Fibroblast of peridontal ligament (primary cell): ENCODE measurements around the gene TMEM170A.

Experiments used
- DNase-seq: peaks from one replicate; pipeline ENCODE4 v3.0.0-alpha.2; 2010; ENCODE audit errors: extremely low read depth

Gene TMEM170A

DNA sequence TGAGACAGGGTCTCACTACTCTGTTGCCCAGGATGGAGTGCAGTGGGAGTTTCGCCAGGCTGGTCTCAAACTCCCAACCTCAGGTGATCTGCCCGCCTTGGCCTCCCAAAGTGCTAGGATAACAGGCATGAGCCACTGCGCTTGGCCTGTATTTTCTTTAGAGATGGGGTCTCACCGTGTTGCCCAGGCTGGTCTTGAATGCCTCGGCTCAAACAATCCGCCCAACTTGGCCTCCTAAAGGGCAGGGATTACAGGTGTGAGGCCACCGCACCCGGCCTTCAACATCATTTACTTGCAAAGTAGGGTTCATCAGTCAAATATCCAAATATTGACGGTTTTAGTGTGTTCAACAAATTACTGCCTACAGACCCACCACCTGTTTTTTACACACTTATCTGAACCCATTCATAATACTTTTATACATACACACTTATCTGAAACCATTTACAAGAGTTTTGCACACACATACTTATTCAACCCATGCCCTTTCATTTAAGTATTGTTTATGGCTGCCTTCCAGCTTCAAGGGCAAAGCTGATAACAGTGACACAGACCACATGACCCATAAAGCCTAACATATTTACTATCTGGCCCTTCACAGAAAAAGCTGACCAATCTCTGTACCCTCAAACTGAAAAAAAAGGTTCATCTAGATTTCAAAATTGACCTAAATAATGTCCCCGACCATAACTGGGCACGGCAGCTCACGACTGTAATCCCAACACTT, 11.9 kb downstream of the TMEM170A start:
- DNase-seq, result no peak

DNA sequence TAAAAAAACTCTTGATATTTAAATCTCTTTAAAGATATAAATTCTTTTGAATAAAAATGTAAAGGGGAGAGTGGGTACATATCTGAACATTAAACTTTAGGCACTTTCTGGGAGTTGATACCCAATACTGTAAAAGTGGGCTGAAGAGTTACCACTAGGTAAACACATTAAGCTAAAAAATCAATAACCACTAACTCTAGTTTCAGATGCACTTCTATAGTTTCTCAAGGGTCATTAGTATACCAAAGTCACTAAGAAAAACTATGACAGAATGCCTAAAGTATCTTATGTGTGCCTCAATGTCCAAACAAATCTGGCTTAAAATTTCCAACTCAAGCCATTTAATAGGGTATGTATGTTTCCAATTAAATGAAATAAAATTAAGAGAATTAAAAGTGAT, 18.1 kb downstream of the TMEM170A start:
- DNase-seq, result no peak

DNA sequence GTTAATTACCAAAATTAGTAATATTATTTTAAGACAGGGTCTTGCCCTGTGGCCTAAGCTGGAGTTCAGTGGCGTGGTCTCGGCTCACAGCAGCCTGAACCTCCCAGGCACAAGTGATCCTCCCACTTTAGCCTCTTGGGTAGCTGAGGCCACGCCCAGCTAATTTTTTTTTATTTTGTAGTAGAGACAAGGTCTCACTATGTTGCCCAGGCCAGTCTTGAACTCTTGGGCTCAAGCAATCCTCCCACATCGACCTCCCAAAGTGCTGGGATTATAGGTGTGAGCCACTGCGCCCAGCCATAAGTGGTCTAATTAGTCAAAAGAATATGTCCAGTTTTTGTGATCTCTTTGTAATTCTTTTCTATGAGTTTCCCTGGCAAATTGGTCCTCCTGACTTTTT, 19.2 kb downstream of the TMEM170A start:
- no peak for DNase-seq

DNA sequence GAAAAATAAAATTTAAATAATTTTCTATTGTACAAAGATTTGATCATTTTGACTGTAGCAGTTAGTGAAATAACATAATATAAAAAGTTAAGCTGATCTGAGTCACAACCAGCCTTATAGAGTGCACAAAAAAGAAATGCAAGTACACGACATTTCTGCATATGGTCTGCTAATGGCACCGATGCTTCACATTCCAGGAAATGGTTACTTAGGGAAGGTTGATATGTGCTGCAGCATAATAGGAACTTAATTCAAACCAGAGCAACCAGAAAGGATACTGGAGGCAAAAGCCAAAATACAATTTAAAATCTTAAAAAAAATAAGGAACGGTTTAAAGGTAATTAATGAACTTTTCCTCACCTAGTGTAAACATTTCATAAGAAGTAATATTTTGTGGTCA, 21.2 kb downstream of the TMEM170A start:
- peak; percentile 76 for DNase-seq

DNA sequence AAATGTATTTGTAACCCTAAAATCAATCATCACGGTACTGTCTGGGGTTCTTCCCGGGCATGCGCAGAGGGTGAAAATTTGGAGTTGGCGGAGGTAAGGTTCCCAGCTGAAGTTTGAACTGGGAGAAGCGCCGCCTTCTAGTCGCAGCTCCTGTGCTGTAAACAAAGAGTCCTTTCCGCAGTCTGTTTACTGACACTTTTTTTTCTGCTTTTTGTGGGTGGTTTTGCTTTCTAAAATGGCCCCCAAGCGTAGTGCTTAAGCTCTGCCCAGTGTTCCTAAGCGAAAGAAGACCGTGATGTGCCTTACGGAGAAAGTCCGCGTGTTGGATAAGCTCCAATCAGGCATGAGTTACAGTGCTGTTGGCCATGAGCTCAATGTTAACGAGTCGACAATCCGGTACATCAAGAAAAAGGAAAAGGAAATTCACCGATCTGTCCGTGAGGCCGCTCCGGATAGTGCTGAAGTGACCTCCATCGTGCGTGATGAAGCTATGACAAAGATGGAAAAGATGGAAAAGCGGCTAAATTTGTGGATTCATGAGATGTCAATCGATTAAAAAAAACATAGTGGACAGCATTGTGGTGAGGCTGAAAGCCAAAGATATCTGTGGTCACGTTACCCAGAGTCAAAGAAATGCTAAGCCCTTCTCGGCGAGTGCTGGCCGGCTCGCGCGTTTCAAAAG, 30.6 kb downstream of the TMEM170A start:
- peak; percentile 96 for DNase-seq

DNA sequence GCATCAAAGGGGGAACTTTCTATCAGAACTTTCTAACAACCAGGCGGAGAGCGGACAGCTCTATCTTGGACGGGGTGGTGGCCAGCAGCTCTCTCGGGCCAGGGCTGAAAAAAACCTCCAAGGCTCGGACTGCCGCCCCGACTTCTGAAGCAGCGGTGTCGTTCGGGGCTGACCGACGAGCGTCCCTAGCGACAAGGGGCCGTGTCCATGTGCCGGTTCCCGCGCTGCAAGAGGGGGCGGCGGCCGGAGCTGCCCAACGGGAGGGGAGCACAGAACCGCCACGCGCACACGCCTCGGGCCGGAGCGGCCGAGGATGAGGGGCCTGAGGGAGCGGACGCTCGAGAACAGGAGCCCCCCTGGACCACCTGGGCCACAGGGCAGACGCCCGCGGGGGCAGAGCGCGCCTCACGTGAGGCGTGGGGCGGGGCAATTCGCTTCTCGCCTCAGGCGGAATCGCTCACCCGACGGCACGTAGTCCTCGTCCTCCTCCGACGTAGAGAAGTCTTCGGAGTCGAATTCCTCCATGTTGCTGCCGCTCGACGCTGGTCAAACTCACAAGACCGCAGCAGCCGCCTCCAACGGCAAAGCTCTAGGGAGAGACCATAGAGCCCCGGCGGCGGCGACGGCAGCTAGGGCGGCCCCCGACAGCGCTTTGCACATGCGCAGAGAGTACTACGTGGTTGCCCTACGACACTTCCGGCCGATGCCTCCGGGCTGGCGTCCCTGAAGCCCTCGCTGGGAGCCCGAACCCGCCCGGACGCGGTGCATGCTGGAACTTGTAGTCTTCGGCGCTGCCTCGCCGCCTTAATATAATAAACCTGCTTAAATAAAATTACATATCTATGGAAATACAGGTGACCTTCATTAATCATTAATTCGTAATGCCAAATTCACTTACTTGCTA, 31.4 kb downstream of the TMEM170A start, which contains the start of gene CFDP1:
CFDP1 (minus strand) TSS at position 676 of the 904 bp plus-strand sequence; CDS start at position 525, 151 bp downstream.
- DNase-seq, result peak; percentile 92

DNA sequence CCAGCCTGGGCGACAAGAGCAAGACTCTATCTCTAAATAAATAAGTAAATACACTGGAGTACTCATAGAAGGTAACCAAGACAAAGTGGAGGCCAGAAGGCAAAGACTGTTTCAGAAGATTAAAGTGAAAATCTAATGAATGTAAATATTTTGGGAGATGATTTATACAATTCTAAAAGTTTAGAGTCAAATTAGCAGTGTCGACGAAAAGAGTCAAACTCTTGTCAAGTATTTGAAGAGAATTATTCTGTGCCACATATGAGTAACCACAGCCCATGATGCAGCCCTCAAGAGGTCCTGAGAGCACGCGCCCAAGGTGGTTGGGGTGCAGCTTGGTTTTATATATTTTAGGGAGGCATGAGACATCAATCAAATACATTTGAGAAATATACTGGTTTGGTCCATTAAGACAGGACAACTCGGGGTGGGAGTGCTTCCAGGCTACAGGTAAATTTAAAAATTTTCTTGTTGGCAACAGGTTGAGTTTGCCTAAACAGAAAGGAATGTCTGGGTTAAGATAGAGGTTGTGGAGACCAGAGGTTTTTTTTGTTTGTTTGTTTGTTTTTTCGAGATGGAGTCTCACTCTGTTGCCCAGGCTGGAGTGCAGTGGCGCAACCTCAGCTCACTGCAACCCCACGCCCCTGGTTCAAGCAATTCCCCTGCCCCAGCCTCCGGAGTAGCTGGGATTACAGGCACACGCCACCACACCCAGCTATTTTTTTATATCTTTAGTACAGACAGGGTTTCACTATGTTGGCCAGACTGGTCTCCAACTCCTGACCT, 34.7 kb downstream of the TMEM170A start:
- DNase-seq, result no peak

DNA sequence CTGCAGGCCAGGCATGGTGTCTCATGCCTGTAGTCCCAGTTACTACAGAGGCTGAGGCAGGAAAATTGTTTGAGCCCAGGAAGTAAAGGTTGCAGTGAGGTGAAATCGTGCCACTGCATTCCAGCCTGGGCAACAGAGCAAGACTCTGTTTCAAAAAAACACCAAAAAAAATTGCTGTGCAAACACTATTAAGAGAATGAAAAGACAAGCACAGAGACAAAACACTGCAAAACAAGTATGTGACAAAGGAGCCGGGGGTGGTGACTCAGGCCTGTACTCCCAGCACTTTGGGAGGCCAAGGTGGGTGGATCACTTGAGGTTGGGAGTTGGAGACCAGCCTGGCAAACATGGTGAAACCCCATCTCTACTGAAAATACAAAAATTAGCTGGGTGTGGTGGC, 38.0 kb downstream of the TMEM170A start:
- peak; percentile 6 for DNase-seq

DNA sequence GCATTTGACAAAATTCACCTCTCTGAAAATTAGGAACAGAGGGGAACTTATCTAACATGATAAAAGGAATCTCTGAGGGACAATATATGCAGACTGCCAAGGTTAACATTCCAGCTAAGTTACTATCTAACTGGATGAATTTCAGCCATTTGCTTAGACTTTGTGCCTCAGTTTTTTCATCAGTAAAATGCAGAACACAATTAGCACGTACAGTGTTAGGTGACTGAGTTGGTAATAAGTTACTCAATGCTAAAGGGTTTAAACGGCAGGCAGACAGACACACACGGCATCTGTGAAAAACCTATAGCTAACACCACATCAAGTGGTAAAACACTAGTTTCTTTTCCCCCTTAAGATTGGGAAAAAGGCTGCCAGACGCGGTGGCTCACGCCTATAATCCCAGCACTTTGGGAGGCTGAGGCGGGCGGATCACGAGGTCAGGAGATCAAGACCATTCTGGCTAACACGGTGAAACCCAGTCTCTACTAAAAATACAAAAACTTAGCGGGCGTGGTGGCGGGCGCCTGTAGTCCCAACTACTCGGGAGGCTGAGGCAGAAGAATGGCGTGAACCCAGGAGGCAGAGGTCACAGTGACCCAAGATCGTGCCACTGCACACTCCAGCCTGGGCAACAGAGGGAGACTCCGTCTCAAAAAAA, 40.3 kb downstream of the TMEM170A start:
- DNase-seq, result peak; percentile 7

DNA sequence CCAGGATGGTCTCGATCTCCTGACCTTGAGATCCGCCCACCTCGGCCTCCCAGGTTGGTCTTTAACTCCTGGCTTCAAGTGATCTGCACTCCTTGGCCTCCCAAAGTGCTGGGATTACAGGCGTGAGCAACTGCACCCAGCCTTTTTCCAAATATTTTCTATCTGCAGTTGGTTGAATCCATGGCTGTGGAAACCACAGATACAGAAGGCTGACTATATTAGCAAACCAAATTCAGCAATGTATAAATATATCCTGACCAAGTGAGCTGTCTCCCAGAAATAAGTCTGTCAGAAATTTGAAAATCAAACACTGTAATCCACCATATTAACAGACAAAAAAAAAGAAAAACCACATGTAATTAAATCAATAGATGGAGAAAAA, 40.8 kb downstream of the TMEM170A start:
- DNase-seq, result peak; percentile 8

DNA sequence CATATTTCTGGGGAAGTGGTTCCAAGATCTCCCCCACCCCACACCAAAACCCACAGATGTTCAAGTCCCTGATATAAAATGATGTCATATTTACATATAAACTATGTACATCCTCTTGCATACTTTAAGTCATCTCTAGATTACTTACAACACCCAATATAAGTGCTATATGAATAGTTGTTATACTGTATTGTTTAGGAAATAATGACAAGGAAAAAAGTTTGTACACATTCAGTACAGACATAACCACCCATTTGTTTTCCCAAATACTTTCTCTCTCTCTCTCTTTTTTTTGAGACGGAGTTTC, 42.7 kb downstream of the TMEM170A start:
- no peak for DNase-seq

DNA sequence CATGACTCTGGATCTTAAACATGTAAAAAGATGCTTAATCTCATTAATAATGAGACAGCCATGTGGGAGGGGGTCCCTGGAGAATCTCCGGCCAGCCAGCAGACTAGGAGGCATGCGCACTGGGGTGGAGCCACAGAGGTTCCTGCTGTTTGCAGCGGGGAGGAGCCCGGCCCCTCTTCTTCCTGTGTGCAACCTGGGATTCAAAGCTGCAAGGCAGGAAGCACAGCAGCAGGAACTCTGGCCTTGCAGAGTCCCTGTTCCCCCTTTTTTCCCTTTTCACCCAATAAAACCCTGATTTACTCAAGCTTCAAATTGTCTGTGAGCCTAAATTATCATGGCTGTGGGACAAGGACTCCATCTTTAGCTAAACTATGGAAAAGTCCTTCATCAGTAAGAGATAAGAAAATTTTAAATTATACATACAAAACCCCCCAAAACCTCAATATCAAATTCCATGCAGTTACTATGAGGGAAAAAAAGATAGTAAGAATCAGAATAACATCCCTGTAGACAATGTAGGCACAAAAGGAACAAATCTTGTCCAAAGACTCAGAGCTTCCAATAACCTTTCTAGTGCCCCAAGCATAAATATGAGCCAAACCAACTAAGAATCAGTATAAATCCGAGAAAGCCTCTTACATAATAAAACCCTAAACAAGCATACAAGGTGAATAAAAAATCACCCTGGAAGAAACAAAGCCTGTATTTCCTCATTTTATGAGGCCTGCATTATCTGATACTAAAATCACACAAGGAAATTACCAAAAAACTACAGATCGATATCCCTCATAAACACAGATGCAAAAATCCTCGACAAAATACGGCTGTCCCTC, 43.3 kb downstream of the TMEM170A start:
- DNase-seq, result peak; percentile 49

DNA sequence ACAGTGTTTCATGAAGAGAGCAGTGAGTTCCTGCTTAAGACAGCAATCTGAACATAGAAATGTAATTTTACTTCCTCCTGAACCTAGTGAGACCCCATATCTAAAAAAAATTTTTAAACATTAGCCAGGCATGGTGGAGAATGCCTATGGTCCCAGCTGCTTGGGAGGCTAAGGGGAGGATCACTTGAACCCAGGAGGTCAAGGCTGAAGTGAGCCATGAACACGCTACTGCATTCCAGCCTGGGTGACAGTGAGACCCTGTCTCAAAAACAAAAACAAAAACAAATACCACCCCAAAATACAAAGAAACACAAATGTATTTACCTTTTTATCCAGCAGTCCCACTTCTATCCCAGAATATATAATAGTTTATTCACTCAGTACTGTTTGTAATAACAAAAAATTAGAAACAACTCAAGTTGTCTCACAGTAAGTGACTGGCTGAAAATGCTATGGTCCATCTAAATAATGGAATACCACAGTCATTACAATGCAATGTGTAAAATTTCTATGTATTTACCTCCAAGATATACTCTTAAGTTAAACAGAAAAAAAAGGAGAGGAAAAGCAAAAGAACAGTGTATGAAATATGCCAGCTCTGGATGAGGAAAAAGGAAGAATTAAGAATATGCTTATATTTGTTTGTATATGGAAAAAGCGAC, 47.5 kb downstream of the TMEM170A start:
- DNase-seq, result peak; percentile 8

DNA sequence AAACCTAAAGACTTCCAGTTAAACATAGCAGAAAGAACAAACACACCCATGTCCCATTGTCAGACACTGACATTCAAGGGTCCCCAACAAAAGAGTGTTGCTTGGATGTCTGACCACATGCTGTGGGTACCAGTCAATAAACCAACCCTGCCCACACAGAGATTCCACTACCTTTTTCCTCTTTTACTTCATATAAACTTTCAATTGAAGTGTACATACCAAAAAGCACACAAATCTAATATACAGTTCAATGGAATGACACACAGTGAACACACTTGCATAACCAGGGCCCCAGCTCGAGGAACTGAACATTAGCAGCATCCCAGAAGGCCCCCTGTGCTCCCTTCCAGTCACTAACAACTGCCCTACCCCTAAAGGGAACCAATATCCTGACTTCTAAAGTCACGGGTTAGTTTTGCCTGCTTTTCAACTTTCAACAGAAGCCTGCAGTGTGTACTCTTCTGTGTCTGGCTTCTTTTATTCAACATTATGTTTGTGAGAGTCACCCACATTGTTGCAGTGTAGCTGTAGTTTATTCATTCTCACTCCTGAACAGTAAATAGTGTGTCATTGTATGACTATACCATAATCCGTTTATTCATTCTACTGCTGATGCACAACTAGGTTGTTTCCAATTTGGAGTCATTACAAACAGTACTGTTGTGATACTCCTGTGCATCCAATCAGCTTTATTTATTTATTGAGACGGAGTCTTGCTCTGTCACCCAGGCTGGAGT, 49.2 kb downstream of the TMEM170A start:
- DNase-seq, result peak; percentile 8

DNA sequence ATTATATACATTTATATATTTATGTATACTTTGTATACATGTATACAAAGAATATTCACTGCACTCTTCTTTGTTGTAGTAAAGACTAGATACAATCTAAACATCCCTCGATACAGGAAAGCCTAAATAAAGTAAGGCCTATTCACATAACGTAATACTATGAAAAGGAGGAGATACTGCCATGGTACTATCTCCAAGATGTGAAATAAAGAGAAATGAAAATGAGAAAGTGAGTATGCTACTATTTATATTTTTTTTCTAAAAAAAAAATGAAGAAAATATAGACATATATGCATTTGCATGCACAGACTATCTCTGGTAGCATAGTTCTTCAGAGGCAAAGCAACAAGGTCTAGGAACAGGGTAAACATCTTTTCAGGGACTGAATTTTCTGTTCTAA, 50.5 kb downstream of the TMEM170A start:
- no peak for DNase-seq

DNA sequence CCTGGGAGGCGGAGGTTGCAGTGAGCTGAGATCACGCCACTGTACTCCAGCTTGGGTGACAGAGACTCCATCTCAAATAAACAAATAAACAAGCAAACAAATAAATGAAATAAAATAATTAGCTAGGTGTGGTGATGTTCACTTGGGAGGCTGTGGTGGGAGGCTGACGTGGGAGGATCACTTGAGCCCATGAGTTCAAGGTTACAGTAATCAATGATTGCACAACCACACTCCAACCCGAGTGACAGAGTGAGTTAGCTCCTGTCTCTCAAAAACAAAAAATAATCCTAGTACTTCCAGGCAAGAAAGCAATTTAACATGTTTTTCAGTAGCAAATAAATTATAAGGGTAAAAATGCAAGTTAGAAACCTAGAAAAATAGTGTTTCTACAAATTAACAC, 57.5 kb downstream of the TMEM170A start:
- no peak for DNase-seq

DNA sequence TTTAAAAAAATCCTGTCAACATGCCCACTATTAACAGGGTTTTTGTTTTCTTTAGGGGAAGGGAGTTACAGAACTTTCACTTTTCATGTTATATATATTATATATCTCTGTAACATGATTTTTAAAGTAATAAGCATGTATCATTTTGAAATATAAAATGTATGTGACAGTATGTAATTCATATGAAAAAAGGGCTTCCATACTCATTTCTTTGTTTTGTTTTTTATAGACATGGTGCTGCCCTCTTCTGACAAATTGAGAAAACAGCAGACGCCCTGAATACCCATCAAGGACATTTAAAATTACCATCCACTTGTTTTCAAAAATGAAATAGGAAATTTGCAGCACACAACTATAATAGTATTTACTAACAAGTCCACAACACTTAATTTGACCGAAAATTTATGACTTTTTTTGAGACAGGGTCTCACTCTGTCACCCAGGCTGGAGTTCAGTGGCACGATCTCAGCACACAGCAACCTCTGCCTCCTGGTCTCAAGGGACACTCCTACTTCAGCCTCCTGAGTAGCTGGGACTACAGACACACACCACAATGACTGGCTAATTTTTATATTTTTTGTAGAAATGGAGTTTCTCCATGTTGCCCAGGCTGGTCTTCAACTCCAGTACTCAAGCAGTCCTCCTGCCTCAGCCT, 61.5 kb downstream of the TMEM170A start:
- DNase-seq, result peak; percentile 75

DNA sequence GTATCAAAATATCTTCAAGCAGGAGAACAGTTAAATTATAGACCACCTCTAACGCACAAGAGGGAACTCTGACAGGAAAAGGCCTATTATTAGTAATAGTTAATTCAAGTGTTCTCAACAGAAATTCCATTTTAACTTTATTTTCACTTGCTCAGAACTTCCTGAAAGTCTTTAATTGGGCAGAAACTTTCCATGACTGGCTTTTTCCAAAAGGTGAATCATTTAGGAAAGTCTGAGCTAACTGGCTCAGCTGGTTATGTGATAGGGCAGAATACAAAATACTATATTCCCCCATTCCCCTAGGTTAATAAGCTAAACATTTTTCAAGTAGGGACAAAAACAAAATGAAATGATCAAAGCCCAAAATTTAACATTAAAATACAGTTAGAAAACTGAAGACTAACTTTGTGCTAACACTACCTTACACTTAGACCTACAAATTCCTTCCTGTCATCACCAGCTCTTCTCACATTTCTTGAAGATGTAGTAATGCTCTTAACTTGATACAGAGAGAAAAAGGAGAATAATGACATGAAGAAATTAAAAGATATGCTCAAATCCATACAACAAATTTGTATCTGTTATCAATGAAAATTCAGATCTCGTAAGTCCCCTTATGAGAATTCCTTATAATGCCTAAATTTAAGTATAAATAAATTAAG, 62.2 kb downstream of the TMEM170A start:
- peak; percentile 71 for DNase-seq
